ENCODE data around the gene SIGLECL1.

- TF ChIP-seq ATF6 (CRISPR knock-in tag; IDR thresholded peaks at IDR 0.05) (no peak), CTCF (IDR thresholded peaks at IDR 0.05) (no peak), TCF7 (CRISPR knock-in tag; IDR thresholded peaks at IDR 0.05; ENCODE audit: low read depth) (no peak), ESRRA (CRISPR knock-in tag; IDR thresholded peaks at IDR 0.05; ENCODE audit: borderline replicate concordance) (no peak), ELF4 (CRISPR knock-in tag; IDR thresholded peaks at IDR 0.05; ENCODE audit: low read depth) (no peak), ZNF532 (CRISPR knock-in tag; IDR thresholded peaks at IDR 0.05; ENCODE audit: borderline replicate concordance) (no peak), RELA (CRISPR knock-in tag; IDR thresholded peaks at IDR 0.05; ENCODE audit: borderline replicate concordance) (no peak), ZNF281 (CRISPR knock-in tag; IDR thresholded peaks at IDR 0.05) (no peak), MYBL2 (CRISPR knock-in tag; IDR thresholded peaks at IDR 0.05) (no peak)
Observed at GRCh38 chr19:51252306-51253079, 1.6 kb downstream of the SIGLECL1 start.

Data from WTC11 (cell line).